GM19324 (cell line): ENCODE measurements around the gene RPS6KA2.

Source experiments
- ATAC-seq: cut with Tn5 transposase; IDR thresholded peaks from one replicate; pipeline ENCODE4 v1.9.1; 2021; ENCODE audit warnings: mild to moderate bottlenecking, moderate library complexity; ENCODE audit not compliant: unreplicated experiment, low FRiP score

RPS6KA2 gene

DNA sequence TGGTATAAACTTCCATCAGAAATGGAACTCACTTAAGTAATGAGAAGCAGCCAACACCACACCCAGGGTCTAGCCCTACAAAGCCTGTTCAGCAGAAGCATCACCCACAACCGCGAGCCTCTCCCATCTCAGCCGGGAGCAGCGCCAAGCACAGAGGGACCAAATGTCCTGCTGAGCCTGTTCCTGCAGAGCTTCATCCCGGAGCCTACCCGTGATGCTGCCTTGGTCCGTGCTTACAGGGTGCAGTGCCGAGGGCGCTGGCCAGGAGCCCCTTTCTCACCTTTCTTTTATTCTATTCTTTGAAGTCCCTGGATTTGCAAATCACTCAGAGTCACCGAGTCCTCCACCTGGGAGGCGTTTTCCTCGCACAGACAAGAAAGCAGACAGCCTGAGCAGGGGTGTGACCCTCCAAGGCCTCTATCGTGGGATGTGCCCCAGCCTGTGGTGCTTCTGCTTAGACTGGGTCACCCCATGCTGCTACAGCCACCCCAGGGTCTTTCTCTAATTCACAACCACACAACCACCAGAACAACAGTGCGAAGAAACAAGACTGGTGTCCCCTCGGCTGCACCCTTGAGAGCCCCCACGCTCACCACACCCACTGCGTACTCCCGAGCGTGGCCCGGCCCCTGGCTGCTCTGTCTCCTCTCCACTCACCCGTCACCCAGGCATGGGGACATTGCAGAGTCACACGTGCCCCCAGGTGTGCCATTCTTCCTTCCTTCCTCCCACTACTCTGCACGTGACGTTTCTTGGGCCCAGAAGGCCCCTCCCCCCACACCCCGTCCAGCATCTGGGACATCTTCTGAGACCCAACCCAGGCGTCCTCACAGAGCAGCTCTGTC, 152.1 kb downstream of the RPS6KA2 start:
- ATAC-seq = no peak

DNA sequence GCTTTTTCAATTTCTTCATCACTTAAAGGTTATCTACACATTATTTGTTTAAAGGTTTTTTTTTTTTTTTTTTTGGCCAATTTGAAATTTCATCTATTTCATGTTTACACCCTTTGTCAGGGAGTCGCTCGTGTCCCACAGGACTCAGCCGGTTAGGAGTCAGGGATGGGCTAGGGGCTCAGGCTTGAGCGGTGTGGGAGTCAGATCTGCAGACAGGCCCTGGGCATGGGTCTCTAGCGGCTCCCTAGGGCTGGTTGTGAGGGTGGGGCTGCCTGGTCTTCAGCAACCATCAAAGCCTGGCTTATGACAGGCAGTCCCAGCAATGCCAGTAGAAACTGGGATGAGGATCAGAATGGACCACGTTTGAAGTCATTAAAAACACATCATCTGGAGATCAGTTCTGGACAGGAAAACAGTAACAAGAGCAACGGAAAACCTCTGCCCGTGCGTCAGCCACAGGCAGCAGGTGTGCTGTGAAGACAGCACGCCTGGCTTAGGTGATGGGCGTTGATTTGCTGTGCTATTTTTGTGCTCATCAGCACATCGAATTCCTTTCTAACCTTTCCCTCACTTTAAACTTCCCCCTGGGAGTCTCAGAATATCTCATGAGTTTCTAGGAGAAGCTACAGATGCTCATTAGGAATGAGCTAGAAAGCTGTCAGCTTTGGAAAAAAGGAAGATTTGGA, 153.0 kb downstream of the RPS6KA2 start:
- no peak for ATAC-seq

DNA sequence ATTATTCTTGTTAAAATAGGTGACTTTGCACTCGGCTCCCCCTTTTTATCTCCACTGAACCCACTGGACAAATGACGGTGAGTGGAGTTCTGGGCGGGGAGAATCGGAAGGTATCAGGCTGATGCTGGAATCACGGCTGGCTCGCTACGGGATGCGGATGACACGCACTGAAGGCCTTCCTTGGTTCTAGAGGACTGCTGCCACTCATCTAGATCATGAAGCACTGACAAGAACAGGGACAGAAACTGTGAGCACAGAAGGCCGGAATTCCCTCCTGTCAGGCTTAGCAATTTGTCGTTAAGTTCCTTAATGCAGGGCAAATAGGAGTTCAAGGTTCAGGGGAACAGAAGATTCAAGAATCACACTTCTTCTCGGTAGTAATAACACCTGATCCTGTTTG, 154.4 kb downstream of the RPS6KA2 start:
- ATAC-seq = no peak

DNA sequence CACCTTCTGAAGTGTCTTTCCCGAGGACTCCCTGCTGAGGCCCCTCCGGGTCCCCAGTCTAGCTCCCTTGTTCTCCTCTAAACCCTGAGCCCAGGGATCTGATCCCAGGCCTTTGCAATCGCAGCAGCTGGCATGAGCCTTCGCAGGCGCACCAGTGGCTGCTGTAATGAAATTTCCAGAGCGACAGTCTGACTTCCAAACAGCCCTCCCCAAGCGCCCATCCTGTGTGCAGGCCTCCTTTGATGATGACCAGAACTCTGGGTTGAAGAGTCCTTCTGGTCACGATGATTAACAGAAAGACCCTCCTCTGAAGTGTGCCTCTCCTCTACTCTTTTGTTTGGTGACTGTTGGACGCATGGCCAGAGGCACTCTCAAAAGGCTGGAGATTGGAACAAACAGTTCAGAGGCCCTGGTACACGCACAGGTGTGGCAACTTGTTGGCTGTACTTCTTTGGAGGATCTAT, 155.2 kb downstream of the RPS6KA2 start:
- no peak for ATAC-seq

DNA sequence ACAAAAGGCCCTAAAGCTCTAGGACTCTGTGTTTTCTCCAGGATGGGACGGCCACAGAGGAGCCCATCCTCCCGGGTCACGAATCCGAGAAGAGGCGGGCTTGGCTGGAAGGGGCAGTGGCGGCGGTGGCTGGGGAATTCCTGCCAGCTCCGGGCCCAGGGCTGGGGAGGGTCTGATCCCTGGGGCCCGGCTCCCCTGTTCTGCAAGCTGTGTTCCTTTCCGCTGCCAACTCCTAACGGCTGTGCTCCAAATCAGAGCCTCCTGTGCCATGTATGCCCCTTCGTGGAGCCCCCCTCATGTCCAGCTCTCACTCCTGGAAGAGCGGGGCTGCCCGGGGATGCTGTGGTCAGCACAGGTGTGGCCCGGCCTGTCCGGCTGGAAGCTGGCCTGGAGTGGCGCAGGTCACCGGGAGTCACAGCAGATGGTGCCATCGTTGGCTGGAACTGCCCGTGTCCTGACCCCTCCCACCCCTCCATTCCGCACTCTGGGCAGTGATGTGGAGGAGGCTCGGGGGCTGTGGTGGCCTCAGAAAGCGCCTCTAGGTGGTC, 156.1 kb downstream of the RPS6KA2 start:
- ATAC-seq = no peak

DNA sequence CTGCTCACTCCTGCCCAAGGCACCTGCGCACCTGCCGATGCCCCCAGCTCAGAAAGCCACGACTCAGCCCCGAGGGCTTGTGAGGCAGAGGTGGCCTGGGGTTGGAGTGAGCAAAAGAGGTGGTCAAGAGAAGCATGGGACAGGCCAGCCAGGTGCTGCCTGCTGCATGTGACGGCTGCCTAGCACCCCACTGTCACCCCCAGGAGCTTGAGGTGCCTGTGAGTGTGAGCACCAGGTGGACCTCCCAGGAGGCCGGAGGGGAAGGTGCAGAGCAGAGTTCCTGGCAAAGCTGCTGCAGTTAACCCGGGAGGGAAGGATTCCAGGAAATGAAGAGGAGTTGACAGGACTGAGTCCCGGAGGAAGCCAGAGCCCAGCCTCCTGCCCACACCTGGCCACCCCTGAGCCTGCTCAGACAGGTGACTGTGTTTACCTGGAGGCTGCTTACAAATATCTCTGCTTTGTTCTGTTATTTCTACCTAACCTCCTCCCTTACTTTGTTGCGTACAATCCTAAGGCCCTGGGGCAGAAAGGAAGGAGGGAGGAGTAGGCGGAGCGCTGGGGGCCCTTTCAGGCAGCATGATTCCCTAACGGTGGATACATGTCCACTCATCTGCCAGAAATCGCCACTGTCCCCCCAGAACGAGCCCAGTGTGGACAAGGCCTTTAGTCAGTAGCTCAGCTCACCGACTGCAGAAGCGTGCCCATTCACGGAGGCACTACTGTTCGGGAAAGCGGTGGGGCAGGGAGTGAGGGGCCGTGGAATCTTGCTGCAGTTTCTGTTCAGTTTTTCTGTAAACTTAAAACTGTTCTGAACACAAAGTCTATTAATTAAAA, 156.8 kb downstream of the RPS6KA2 start:
- ATAC-seq = no peak

DNA sequence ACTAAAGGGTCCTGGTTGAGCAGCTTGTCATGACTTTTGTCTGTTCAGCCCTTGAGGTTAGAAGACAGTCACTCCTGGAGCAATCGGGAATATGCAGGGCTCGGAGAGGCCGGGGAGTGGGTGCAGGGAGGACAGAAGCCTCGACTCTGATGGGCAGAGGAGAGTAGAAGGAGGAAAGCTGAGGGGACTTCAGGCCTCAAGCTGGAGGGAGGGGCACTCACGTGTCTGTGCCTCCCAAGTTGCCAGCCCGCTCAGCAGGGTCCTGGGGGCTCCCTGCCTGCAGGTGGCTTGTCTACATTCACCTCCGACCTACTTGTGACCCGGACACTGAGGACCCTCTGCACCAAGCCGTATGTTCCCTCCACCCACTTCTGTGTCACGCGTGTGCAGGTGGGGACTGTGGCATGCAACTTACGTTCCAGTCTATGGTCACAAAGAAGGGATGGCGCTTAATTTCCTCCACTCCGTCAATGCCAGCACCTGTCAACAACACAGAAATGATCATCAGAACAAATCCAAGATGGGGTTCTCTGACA, 157.6 kb downstream of the RPS6KA2 start:
- no peak for ATAC-seq

DNA sequence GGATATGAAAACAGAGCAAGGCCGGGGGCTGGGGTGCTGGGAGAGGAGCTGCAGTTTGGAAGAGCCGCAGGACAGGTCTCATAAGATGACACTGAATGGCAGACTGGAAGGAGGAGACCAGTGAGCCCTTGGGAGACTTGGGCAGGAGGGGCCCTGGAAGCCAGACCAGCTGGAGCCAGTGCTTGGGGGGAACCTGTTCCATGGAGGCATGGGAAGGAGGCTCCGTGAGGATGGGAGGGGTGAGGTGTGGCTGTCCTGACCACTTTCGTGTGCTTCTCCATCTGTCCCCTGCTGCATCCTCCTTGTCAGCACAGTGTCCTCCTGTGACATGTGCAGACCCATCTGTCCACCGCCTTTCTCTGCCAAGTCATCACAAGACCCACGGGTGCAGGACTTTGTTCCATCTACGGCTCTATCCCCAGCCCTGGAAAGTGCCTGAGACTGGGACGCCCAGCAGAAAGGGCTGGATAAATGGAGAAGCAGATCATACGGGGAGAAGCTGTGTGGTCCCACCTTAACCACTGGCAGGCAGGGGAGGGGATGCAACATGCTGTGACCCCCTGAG, 159.5 kb downstream of the RPS6KA2 start:
- ATAC-seq = no peak

DNA sequence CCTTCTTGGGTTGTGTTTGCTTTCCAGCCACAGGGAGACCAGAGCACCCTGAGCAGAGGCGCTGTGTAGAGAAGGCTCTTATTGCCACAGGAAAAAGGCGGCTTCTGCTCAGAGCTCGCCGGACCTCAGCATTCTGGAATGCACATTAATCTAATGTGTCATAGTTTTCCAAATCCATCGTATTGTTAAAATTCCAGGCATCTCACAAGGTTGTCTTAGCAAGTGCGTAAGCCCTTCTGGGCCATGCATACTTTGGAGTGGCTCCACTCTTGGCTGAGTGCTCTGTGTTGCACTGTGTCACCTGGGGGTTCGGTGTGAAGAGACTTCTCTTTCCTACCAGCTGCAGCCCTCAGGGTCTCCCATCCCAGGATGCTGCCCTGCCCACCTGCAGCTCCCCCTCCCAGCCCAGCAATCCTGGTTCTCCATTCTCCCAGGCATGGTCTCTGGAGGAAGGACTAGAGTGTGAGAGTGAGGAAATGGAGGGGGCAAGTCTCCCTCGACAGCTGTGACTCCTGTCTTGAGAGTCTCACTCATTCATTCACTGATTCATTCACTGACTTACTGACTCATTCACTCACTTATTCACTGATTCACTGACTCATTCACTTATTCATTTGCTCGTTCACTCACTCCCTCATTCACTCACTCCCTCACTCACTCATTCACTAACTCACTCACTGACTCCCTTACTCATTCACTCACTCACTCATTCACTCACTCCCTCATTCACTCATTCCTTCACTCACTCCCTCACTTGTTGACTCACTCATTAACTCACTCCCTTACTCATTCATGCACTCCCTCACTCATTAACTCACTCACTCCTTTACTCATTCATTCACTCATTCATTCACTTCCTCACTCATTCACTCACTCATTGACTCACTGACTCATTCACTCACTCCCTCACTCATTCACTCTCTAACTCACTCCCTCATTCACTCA, 160.6 kb downstream of the RPS6KA2 start:
- ATAC-seq = no peak

DNA sequence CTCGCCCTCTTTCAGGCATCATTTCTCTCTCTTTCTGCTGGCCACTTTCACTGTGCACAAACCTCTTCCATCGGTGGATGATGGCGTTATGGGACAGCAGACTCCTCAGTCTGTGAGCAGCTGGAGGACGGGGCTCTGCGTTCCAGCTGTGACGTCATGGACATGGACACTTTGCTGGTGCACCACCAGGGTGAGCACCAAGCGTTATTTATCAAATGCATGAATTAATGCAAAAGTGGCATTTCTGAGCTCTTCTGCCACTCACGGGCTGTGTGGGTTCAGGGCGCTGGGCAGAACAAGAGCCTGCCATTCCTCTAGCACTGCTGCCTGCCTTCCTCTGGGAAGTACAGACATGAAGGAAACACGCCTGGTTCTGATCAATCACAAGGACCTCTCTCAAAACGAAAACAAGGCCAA, 161.4 kb downstream of the RPS6KA2 start:
- no peak for ATAC-seq

DNA sequence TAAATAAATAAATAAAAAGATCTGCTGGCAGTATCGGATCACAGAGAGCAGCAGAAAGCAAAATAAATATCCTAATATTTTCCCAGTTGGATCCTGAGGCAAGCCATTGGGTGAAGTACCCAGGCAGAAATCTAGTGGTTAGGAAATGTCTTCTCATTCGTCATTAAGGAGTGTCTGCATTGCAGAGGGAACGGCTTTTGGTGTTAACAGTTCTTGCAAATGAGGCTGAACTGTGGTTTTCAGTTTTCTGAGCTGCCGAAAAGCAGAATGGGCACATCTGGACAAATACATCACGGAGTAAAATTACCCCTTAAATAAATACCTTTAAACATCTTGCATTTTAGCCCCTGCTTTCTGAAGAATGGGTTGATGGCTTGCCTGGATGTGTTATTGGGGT, 162.1 kb downstream of the RPS6KA2 start:
- peak; percentile 60 for ATAC-seq

DNA sequence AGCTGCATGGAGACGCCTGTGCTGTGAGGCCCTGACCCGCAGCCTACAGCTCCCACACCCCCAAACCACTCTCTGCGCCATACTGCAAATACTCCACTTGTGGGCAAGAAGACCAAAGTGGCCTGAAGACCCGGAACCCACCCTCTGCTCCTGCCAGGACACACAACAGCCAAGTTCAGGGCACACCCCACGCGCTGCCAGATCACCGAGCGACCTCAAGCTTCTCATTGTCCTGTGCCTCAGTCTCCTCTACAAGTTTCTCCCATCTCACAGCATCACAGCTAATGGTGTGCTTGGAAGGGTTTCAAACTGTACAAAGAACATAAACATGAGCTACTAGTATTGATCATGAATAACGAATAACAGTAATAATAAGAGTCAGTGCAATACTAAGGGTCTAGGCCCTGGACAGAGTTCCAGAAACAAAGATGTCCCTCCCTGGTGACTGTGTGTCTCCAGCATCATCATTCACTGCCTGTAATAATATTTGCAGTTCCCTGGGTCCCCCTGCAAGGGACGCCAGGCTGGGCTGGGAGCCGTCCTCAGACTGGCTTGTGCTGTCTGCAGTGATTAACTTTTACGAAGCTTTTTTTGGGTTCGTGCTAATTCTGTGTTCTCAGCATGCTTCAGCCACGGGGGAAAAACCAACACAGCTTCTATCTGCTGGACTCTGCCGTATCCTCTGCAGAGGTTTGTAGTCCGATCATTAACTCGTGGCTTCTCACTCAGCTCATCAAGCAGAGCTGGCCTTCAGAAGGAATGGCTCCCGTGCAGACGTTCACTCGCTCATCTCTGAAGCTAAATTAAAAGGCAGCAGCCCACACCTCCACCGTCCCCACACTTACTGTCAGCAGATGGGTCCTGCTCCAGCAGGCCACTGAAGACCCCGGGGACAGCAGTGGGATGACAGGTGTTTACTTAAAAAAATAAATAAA, 162.7 kb downstream of the RPS6KA2 start:
- no peak for ATAC-seq

DNA sequence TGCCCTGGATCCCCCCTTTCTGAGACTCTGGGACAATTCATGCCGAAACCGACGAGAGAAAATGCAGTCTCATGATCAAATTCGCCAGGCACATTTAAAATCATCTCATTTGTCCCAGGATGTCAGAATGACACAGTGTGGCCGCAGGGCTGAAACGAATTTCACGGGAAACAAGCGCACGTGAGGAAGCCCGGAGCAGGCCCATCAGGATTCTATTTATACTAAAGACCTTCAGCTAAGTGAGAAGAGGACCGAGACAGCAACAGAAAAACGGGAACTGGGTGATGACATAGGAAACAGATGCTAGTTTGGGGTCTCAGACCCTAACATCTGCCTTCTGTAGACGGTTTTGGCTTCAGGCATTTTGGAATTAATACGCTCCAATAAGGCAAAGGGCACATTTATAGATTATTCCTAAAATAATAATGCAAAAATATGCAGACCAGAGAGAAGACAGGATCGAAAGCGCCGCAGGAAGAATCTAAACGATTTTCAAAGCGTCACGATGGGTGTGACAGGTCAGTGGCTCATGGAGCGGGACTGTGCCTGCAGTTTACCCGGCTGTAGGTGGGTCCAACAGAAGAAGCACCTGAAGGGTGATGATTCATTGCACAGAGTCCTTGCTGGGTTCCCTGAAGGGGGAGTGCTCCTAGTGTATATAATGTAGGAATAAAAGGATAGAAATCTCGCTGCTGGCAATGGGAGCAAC, 163.5 kb downstream of the RPS6KA2 start:
- ATAC-seq = no peak

DNA sequence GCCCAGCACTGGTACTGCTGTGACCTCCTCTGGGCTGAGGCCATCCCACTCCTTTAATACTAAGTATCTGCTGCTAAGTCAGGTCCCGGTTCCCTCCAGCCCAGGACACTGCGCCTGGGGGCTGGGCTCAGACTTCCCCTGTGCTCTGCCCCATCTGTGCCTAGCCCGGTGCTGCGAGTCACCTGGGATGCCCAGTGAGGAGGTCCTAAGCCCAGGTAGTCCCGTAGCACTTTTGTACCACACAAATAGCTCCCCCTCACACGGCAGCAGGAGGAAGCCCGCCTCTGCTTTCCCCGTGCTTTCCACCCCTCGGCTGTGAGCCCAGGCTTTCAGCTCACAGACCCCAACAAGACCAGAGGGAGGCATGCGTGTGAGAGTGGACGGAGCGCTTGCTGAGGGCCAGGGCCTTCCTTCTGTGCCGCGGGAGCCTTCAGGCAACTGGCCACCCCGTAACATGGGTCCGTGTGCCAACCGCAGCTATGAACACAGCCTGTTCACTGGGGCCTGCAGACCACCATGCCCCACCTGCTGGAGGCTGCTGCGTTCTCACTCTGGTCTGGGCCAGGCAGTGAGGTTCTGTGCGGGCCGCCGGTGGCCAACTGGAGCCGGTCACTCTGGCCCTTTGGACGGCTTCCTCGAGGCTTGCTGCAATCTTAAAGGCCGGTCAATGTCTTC, 164.5 kb downstream of the RPS6KA2 start:
- ATAC-seq = no peak

DNA sequence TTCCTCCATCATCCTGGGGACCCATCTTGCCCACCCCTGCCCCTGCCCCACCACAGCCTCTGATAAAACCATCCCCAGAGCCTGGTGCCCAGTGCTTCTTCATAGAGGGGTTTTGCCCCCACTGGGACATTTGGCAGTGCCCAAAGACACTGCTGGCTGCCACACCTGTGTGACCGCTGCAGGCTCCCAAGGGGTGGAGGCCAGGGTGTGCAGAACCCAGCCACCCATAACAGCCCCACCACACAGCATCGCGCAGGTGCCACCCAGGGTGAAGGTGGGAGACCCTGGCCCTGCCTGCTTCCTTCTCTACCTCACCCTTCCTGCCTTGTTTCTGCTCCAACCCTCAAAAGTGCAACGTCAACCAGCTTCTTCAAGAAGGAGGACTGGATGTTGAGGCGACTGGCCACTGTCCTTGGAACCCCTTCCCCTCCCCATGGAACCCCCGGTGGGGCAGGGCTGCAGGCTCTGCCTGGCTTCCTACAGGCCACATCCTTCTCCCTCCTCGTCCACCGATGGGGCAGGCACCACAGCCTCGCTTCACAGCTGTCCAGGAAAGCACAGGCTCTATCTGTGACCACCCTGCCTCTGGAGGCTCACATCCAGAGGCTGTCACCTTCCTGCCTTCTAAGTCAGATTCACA, 165.1 kb downstream of the RPS6KA2 start:
- no peak for ATAC-seq
